Caco-2 (cell line): Measurements from ENCODE around the gene SLC27A6. TPM values are rescaled to one million over a fixed set of nuclear protein-coding genes. Genes with fewer than 3 reads are reported as not detected.

Source experiments
- BruUV-seq: library from RNA; stranded (reverse); fragments of 400-500 nt; replicated peaks from 2 replicates; lab custom pipeline; 2021; lab: Mats Ljungman, UMichigan
- CTCF ChIA-PET: fragments of 300-600 bp; sonication (Branson Sonifier 250); formaldehyde crosslinking; loops from one replicate; lab custom pipeline; 2022; ENCODE audit warnings: antibody characterized with exemption; lab: Charles Lee
- POLR2A ChIA-PET: fragments of 300-600 bp; sonication (Branson Sonifier 250); formaldehyde crosslinking; loops from one replicate; lab custom pipeline; 2022; ENCODE audit warnings: antibody characterized with exemption; lab: Charles Lee
- DNase-seq, 2 experiments: peaks; one replicate each; pipeline versions ENCODE4 v3.0.0 to v3.0.0-alpha.2; 2020 to 2022
- H3K27me3 ChIP-seq: replicated peaks from 2 replicates; pipeline ENCODE4 v1.6.0; 2011; ENCODE audit warnings: low read length; ENCODE audit not compliant: control insufficient read depth, insufficient read depth
- H3K36me3 ChIP-seq: 2 replicates; pipeline ENCODE4 v1.5.1; 2011; ENCODE audit warnings: low read length; ENCODE audit not compliant: control insufficient read depth, insufficient read depth
- H3K4me1 ChIP-seq: fragments of 250-450 bp; sonication (Bioruptor Pico); 2 replicates; pipeline ENCODE4 v1.5.1; 2020; ENCODE audit warnings: mild to moderate bottlenecking
- H3K4me3 ChIP-seq: 2 replicates; pipeline ENCODE4 v1.5.1; 2011; ENCODE audit warnings: low read depth, mild to moderate bottlenecking, control low read depth, low read length
- H3K9me3 ChIP-seq: fragments of 250-450 bp; sonication (Bioruptor Pico); 2 replicates; pipeline ENCODE4 v1.5.1; 2020; ENCODE audit warnings: mild to moderate bottlenecking, moderate library complexity
- H3K27ac Mint-ChIP-seq: one replicate; pipeline ENCODE4 v1.8.0; 2022; ENCODE audit warnings: mixed read lengths; ENCODE audit not compliant: unreplicated experiment
- H3K27me3 Mint-ChIP-seq: one replicate; pipeline ENCODE4 v1.8.0; 2022; ENCODE audit warnings: mixed read lengths; ENCODE audit not compliant: insufficient read depth, unreplicated experiment
- H3K36me3 Mint-ChIP-seq: one replicate; pipeline ENCODE4 v1.8.0; 2022; ENCODE audit warnings: mild to moderate bottlenecking, mixed read lengths; ENCODE audit not compliant: insufficient read depth, unreplicated experiment
- H3K4me1 Mint-ChIP-seq: one replicate; pipeline ENCODE4 v1.8.0; 2022; ENCODE audit warnings: low read depth, mixed read lengths; ENCODE audit not compliant: unreplicated experiment
- H3K4me3 Mint-ChIP-seq: one replicate; pipeline ENCODE4 v1.8.0; 2022; ENCODE audit warnings: mild to moderate bottlenecking, moderate library complexity, mixed read lengths; ENCODE audit not compliant: unreplicated experiment
- H3K9me3 Mint-ChIP-seq: one replicate; pipeline ENCODE4 v1.8.0; 2022; ENCODE audit warnings: mixed read lengths; ENCODE audit not compliant: unreplicated experiment
- intact Hi-C: fragments of 100-400 bp; cut with micrococcal nuclease; formaldehyde crosslinking; loops from one replicate; pipeline ENCODE4 v1.10.0; 2022; ENCODE audit not compliant: unreplicated experiment
- total RNA-seq: library from RNA; stranded (reverse); gene quantifications from 2 replicates; pipeline ENCODE4 v1.2.3, GENCODE V29; 2022
- TF ChIP-seq, protein P1 (sequence below), 2 experiments: fragments of 200-600 bp in 1 of 2; IDR thresholded peaks; 1 replicate in 1 of 2; 2 replicates in 1 of 2; pipeline versions ENCODE4 v1.5.1 to v1.8.0; 2011 to 2022; ENCODE audit warnings: antibody characterized with exemption in 1 of 2, control low read depth in 1 of 2, inconsistent platforms in 1 of 2, low read depth in 1 of 2, low read length in 1 of 2, mild to moderate bottlenecking in 1 of 2, moderate library complexity in 1 of 2; ENCODE audit not compliant: insufficient read depth in 1 of 2, severe bottlenecking in 1 of 2, unreplicated experiment in 1 of 2

The SLC27A6 gene
- total RNA-seq, 1 experiment from 2014 or later = not detected

DNA sequence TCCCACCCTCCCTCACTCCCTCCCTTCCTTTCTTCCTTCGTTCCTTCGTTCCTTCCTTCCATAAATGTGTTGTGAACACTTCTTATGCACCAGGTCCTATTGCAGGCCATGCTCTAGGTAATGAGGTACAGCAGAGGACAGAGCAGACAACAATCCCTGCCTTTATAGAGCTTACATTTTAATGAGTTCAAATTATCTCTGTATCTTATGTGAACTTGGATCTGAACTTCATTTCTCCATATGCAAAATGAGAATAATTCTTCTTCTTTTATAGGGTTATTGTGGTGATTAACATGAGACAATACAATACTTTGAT, 37.2 kb downstream of the SLC27A6 start:
- BruUV-seq = no TSS peak
- no peaks in the 10 kb centered on the region for H3K9me3 ChIP-seq
- H3K4me3 ChIP-seq = no peak overlapping the region
- no peak for DNase-seq
- ChIA-PET POLR2A (no interaction called here), CTCF (no interaction called here)
- H3K36me3 ChIP-seq = no peaks in the 10 kb centered on the region
- no peaks in the 10 kb centered on the region for H3K9me3 Mint-ChIP-seq
- peak overlapping the region; percentile 4 for H3K27ac Mint-ChIP-seq
- H3K4me3 Mint-ChIP-seq = no peak overlapping the region
- H3K4me1 Mint-ChIP-seq = peaks cover 6% of the 10 kb centered on the region
- intact Hi-C loops = no loop called here
- TF ChIP-seq, protein P1, sequence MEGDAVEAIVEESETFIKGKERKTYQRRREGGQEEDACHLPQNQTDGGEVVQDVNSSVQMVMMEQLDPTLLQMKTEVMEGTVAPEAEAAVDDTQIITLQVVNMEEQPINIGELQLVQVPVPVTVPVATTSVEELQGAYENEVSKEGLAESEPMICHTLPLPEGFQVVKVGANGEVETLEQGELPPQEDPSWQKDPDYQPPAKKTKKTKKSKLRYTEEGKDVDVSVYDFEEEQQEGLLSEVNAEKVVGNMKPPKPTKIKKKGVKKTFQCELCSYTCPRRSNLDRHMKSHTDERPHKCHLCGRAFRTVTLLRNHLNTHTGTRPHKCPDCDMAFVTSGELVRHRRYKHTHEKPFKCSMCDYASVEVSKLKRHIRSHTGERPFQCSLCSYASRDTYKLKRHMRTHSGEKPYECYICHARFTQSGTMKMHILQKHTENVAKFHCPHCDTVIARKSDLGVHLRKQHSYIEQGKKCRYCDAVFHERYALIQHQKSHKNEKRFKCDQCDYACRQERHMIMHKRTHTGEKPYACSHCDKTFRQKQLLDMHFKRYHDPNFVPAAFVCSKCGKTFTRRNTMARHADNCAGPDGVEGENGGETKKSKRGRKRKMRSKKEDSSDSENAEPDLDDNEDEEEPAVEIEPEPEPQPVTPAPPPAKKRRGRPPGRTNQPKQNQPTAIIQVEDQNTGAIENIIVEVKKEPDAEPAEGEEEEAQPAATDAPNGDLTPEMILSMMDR (IDR thresholded peaks at IDR 0.05; ENCODE audit: insufficient read depth in 1 of 2, low read depth in 1 of 2, low read length in 1 of 2, severe bottlenecking in 1 of 2, unreplicated experiment in 1 of 2) = no peak
- H3K27me3 ChIP-seq = no peaks in the 10 kb centered on the region
- no peaks in the 10 kb centered on the region for H3K27me3 Mint-ChIP-seq
- H3K36me3 Mint-ChIP-seq = no peaks in the 10 kb centered on the region
- H3K4me1 ChIP-seq = no peaks in the 10 kb centered on the region

DNA sequence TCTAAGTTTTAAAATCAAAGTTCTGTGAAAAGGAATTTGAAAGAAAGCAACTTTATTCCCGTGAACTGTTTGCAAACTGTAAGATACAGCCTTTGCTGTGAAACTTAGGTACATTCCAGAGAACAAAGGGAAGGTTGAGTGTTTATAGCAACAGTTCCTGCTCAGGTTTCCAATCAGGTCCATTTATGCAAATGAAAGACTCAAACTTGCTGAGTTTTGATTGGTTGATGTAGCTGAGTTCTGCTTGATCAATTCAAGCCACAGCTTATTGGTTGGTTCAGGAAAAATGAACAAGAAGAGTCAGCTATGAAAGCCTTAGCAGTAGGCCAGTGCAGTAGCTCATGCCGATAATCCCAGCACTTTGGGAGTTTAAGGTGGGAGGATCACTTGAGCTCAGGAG, 37.9 kb downstream of the SLC27A6 start:
- Mint-ChIP-seq H3K27ac (peak overlapping the region; percentile 4), H3K27me3 (no peaks in the 10 kb centered on the region), H3K4me1 (peaks cover 6% of the 10 kb centered on the region), H3K9me3 (no peaks in the 10 kb centered on the region), H3K36me3 (no peaks in the 10 kb centered on the region), H3K4me3 (no peak overlapping the region)
- TF ChIP-seq, protein P1 (IDR thresholded peaks at IDR 0.05; ENCODE audit: insufficient read depth in 1 of 2, low read depth in 1 of 2, low read length in 1 of 2, severe bottlenecking in 1 of 2, unreplicated experiment in 1 of 2) = no peak
- Histone ChIP-seq H3K36me3 (no peaks in the 10 kb centered on the region), H3K4me1 (no peaks in the 10 kb centered on the region), H3K9me3 (no peaks in the 10 kb centered on the region), H3K27me3 (no peaks in the 10 kb centered on the region), H3K4me3 (no peak overlapping the region)
- intact Hi-C loops = no loop called here
- DNase-seq = peak in 1 of 2 experiments; percentile 18
- no TSS peak for BruUV-seq
- POLR2A ChIA-PET = no interaction called here
- CTCF ChIA-PET = no interaction called here

DNA sequence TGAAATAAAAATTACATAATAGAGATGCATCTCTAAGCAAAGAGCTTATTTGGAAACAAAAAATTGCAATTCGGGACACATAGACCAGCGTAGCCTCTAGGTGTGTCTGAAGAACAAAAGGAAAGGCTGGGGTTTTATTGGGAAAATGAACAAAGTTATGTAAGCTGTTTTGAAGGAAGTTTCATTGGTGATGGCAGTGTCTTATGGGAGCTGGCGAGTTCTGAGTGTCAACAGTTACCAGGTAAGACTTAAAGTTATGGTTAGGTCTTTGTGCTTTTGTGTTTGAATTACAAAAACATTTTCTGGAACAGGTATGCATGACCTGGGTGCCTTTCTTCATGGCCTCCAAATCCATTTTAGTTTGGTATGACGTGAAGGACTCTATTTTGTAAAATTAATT, 48.9 kb downstream of the SLC27A6 start:
- Histone ChIP-seq H3K4me3 (no peak overlapping the region), H3K36me3 (no peaks in the 10 kb centered on the region), H3K9me3 (0 out of 2 replicates have a peak, but pooled peaks cover 3% of the 10 kb centered on the region), H3K4me1 (no peaks in the 10 kb centered on the region), H3K27me3 (no peaks in the 10 kb centered on the region)
- CTCF ChIA-PET = no interaction called here
- Mint-ChIP-seq H3K27ac (no peak overlapping the region), H3K4me3 (no peak overlapping the region), H3K27me3 (peaks cover 9% of the 10 kb centered on the region), H3K36me3 (no peaks in the 10 kb centered on the region), H3K9me3 (no peaks in the 10 kb centered on the region), H3K4me1 (no peaks in the 10 kb centered on the region)
- intact Hi-C loops = no loop called here
- POLR2A ChIA-PET = no interaction called here
- no TSS peak for BruUV-seq
- no peak for DNase-seq
- TF ChIP-seq, protein P1 (IDR thresholded peaks at IDR 0.05; ENCODE audit: insufficient read depth in 1 of 2, low read depth in 1 of 2, low read length in 1 of 2, severe bottlenecking in 1 of 2, unreplicated experiment in 1 of 2) = no peak
